Choroid plexus epithelial cell (primary cell): Measurements from ENCODE around the gene PDPK1.

Source experiments
- DNase-seq: peaks from one replicate; pipeline ENCODE4 v3.0.0-alpha.2; 2010; ENCODE audit warnings: low read depth
- H3K4me3 ChIP-seq: 2 replicates; pipeline ENCODE4 v1.5.1; 2011; ENCODE audit warnings: low read depth, mild to moderate bottlenecking, control low read depth, low read length, moderate library complexity
- CTCF ChIP-seq: conservative IDR thresholded peaks from 2 replicates; pipeline ENCODE4 v1.5.1; 2011; ENCODE audit warnings: low read depth, mild to moderate bottlenecking, control low read depth, inconsistent platforms, low read length, moderate library complexity

The PDPK1 gene

GRCh38 chr16:2537451-2538379 lies at the start of gene PDPK1:
Gene PDPK1, plus strand, starts transcription at chr16:2538021. Its CDS starts 92 bp downstream, at chr16:2538113.
- no peak for TF ChIP-seq CTCF
- DNase-seq: peak; percentile 96

DNA sequence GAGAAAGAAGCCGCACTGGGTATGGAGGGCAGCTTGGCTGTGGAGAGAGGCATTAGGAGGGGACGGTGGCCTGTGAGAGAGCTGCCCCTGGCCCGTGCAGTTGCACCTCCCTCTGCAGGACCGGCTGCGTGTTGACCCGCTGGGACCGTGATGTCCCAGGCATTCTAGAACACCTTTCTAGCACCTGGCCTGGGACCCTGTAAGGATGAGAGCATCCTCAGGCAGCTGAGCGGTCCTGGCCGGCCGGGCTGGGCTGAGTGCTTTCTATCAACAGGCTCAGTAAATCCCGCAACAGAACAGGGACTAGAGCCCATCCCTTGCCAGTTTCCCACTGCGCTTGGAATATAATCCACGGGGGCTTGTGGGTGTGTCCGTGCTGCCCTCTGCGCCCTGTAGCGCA lies 48.2 kb upstream of the PDPK1 start:
- no peak for TF ChIP-seq CTCF
- no peak overlapping the region for H3K4me3 ChIP-seq
- DNase-seq: no peak

More at GRCh38 chr16:2537451-2538379, at the start of gene PDPK1:
- H3K4me3 ChIP-seq: peak within 1 kb of the TSS; percentile 74

- no peak overlapping the region for H3K4me3 ChIP-seq
- no peak for DNase-seq
- TF ChIP-seq CTCF: no peak
Measured at GRCh38 chr16:2490190-2491105, 47.4 kb upstream of the PDPK1 start.

GRCh38 chr16:2492292-2492691 lies 45.5 kb upstream of the PDPK1 start:
- no peak overlapping the region for H3K4me3 ChIP-seq
- no peak for TF ChIP-seq CTCF
- no peak for DNase-seq

DNA sequence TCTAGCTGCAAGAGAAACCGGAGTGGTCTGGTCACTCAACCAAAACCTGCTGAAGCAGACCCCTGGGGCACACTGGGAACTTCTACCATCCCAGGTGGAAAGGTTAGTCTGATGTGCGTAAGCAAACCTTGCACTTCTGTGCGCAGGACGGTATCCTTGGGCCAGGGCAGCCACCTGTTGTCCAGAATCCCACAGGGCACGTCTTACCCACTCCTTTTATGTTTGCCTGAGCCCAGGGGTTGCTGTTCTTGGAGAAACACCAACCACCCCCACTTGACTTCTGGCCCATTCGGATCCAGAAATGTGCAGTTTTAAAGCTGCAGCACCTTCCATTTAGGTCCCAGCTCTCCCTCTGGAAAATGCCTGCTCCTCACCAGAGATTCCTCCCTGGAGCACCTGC lies 44.2 kb upstream of the PDPK1 start:
- DNase-seq: no peak
- no peak for TF ChIP-seq CTCF
- H3K4me3 ChIP-seq: no peak overlapping the region

GRCh38 chr16:2494616-2495015 lies 43.2 kb upstream of the PDPK1 start:
- no peak for TF ChIP-seq CTCF
- no peak for DNase-seq

More at GRCh38 chr16:2494616-2495015, 43.2 kb upstream of the PDPK1 start:
- no peak overlapping the region for H3K4me3 ChIP-seq
